NCI-H748 treated with DMSO at 0.1 percent for 48 hours (cell line): Measurements from ENCODE around the gene ATG4B.

Experiments
- DNase-seq: peaks from one replicate; lab custom pipeline; 2025; lab: John Stamatoyannopoulos, UW

ATG4B gene

GRCh38 chr2:241666627-241667400 lies 29.3 kb downstream of the ATG4B start:
- no peak for DNase-seq

GRCh38 chr2:241668354-241668753 lies 30.9 kb downstream of the ATG4B start:
- no peak for DNase-seq

- DNase-seq = no peak
Observed at GRCh38 chr2:241668839-241669238, 31.3 kb downstream of the ATG4B start.

GRCh38 chr2:241670333-241671110 lies 33.0 kb downstream of the ATG4B start:
- no peak for DNase-seq

- DNase-seq = no peak
Observed at GRCh38 chr2:241671457-241672240, 34.2 kb downstream of the ATG4B start.

- DNase-seq = no peak
Observed at GRCh38 chr2:241672243-241673188, 35.0 kb downstream of the ATG4B start.

GRCh38 chr2:241673189-241673663 lies 35.7 kb downstream of the ATG4B start:
- no peak for DNase-seq

- DNase-seq = no peak
Observed at GRCh38 chr2:241673797-241674725, 36.6 kb downstream of the ATG4B start.

- DNase-seq = no peak
Observed at GRCh38 chr2:241675885-241676284, 38.4 kb downstream of the ATG4B start.

GRCh38 chr2:241676665-241677064 lies 39.2 kb downstream of the ATG4B start:
- no peak for DNase-seq

- no peak for DNase-seq
Observed at GRCh38 chr2:241677392-241677791, 39.9 kb downstream of the ATG4B start.

- DNase-seq = no peak
Observed at GRCh38 chr2:241678307-241678706, 40.8 kb downstream of the ATG4B start.

GRCh38 chr2:241678784-241679540 lies 41.5 kb downstream of the ATG4B start:
- no peak for DNase-seq

- DNase-seq = no peak
Observed at GRCh38 chr2:241680044-241680443, 42.6 kb downstream of the ATG4B start.

- DNase-seq = no peak
Observed at GRCh38 chr2:241680827-241681599, 43.5 kb downstream of the ATG4B start.

- DNase-seq = no peak
Observed at GRCh38 chr2:241686324-241686649, 48.8 kb downstream of the ATG4B start.

- peak; percentile 87 for DNase-seq
Observed at GRCh38 chr2:241686650-241687425, 49.3 kb downstream of the ATG4B start, which contains the start of gene DTYMK. Gene DTYMK, minus strand, starts transcription at chr2:241686815. Its CDS starts 32 bp downstream, at chr2:241686783.

GRCh38 chr2:241689306-241689705 lies 51.8 kb downstream of the ATG4B start:
- no peak for DNase-seq
